A172 (cell line): ENCODE data around the gene OGDH. TPM values are rescaled to one million over a fixed set of nuclear protein-coding genes. Genes with fewer than 3 reads are reported as not detected.
A peak's percentile ranks its signal among the peaks of the same experiment; 100 is the strongest.

Experiments used
- DNase-seq: peaks from one replicate; pipeline ENCODE4 v3.0.0-alpha.2; 2015; ENCODE audit warnings: low spot score
- total RNA-seq: library from RNA; depleted of rRNA; stranded (reverse); fragments of >200 nt; shearing (Covaris generic); gene quantifications from 2 replicates; pipeline ENCODE4 v1.2.3, GENCODE V29; 2014

Gene OGDH
- total RNA-seq, 1 experiment from 2014 or later = 84.1 TPM

- DNase-seq = peak; percentile 97
These were observed 31.6 kb downstream of the OGDH start for GRCh38 chr7:44637788-44638594.

DNA sequence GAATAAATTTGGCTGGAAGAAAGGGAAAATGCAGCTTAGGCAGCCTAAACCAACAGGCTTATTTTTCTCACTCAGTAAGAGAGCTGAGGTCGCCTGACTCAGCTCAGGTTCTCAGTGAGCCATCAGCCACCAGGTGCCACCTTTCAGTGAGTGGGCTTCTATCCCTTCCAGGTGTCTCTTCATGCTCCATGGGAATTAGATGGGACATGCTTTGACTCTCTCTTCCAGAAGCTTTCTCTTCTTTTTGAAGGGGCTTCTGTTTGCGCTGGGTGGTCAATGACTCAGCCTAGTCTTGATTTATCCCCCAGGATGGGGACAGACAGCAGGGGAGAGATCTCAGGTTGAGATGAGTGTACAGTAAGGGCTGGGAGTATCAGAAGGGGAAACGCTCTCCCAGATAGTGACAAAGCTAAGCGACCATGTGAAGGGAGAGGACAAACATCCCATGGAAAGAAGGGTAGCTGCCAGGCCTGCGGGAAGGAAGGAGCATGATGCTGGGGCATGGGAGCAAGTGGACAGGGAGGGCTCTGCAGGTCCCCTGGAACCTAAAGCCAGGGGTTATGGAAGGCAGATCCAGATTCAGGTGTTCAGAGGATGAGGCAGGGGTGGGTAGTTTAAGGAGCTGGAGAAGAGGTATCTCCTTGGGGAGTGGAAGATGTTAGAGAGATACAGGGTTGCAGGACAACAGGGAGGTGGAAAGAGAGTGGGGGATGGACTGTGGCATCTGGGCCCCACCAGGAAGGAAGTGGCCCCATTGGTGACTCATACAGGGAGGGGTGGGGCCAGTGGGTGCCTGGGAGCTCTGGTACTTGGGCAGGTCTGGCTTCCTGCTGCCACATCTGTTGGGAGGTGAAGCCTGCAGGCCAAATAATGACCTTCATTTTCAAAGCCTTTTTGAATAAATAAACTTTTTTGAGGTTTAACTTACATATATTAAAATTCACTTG is 32.5 kb downstream of the OGDH start:
- DNase-seq = peak; percentile 98

DNA sequence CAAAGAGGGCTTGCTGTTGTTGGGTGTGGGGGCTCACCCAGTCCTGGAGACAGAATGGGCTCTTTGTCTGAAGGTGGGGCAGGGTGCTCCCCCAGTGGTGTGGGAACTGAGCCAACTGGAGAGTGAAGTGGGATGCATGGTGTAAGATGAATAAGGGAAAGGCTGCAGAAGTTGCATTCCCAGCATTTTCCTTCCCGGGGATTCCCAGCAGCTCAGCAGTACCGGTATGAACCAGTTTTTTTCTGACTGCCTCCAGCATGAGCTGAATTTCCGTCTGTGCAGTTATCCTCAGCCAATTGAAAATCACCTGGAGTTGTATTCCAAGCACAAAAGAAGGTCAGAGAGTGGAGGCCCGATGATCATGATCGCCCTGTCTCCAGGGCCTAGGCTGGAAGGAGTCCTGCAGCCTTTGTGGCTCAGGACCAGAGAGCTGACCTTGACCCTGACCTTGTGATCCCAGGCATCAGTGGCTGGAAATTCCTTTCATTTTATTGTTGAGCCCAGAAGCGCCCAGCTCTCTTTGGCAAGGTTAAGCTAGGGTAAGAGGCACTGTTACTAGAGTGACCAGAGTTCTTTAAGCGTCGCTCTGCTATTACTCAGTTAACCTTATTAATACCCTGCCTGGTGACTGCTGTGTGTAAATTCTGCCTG is 33.4 kb downstream of the OGDH start:
- peak; percentile 98 for DNase-seq

- DNase-seq = no peak
These were observed 36.8 kb downstream of the OGDH start for GRCh38 chr7:44643206-44643605.

DNA sequence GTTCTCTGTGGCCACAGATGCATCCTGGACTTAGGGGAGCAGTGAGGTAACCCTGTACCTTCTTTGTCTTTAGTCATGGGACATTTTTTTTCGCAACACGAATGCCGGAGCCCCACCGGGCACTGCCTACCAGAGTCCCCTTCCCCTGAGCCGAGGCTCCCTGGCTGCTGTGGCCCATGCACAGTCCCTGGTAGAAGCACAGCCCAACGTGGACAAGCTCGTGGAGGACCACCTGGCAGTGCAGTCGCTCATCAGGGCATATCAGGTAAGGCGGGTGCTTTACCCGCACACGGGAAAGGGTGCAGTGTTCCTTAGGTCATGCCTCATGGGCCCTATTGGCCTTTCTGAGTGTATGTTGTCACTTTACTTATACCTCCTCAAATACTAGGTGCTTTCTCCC is 38.8 kb downstream of the OGDH start:
- DNase-seq = no peak

GRCh38 chr7:44645696-44646095 is 39.3 kb downstream of the OGDH start:
- DNase-seq = no peak

DNA sequence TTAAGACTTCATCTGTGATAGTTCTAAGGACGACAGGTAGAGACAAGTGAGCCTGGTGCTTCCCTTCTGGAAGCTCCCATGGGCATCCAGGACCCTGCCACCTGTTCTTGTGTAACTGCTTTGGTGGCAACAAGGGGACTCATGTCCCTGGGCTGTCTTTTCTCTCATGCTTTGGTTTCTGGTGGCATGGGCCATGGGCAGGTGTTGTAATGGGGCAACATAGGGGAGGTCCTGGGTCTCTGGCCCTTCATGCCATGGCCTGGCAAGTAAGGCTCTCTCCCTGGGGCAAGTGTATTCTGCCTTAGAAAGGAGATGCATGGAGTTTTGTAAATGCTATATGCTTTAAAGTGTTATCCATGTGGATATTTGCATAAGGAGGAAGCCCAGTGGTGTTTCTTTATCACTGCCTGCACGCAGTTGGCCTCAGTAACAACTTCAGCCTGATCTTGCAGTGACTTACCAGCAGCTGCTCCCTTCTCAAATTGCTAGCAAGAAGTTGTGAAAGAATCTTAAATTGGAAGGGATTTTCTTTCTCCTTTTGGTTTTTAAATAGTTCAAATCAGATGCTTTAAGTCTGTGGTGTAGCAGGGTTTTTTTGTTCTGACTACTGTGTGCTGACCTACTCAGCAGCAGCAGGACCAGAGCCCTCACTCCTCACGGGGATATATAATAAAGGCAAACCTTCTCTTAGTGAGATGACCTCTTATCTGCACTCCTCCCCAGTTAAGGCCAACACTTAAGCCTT is 39.9 kb downstream of the OGDH start:
- no peak for DNase-seq

- DNase-seq = no peak
These were observed 40.7 kb downstream of the OGDH start for GRCh38 chr7:44646921-44647636.

- DNase-seq = no peak
These were observed 41.7 kb downstream of the OGDH start for GRCh38 chr7:44647981-44648714.

- no peak for DNase-seq
These were observed 43.8 kb downstream of the OGDH start for GRCh38 chr7:44650242-44650641.

- no peak for DNase-seq
These were observed 44.3 kb downstream of the OGDH start for GRCh38 chr7:44650772-44651171.

DNA sequence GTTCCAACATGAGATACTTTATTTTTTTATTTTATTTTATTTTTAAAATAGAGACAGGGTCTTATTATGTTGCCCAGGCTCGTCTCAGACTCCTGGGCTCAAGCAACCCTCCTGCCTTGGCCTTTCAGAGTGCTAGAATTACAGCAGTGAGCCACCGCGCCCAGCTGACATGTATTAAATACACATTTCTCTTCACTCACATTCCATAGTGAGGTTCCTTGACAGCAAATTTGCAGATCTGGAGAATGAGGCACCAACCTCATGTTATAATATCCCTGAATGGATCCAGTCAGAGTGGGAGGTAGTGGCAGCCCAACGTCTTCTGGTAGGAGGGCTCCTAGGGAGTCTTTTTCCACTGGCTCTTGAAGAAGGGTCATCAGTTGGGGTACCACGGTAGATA is 46.1 kb downstream of the OGDH start:
- DNase-seq = no peak

DNA sequence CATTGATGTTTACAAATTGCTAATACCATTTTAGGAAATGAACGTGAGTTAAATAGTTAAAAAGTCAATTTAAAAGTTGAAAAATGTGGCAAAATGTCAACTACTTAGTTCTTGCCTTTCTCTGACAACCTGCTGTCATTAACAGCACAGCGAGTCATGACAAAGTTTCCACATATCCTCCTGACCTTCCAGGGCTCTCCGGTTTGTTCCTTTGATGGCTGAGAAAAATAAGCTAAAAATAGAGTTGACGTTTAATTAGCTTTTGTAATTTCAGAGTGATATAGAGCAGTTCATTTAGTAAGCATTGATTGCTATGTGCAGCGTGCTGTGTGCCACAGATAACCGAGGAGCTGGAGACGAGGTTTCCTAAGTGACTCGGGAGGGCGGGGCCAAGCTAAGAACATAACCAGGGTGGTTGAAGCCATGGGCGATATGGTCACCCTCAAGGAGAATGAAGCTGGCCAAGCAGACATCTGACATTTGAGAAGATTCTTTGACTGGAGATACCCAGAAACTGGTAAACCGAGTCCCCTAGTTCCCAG is 47.9 kb downstream of the OGDH start:
- DNase-seq = no peak

DNA sequence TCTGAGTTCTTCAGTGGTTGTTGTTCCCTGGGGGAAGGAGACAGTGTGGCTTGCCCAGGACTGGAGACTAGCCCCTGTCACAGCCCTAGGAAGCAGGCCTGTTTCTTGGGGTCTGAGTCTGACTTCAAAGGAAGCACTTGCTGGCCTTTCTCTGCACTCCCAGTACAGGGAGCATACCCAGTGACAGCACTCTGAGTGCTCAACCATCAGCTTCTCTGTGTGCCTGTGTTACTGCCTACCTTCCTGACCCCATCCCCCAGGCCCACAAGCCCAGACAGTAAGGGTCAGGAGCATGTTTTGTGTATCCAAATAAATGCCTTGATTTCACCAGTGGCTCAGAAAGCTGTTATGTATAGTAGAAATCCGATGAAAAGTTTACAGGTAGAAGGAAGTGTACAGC is 48.9 kb downstream of the OGDH start:
- DNase-seq = no peak

DNA sequence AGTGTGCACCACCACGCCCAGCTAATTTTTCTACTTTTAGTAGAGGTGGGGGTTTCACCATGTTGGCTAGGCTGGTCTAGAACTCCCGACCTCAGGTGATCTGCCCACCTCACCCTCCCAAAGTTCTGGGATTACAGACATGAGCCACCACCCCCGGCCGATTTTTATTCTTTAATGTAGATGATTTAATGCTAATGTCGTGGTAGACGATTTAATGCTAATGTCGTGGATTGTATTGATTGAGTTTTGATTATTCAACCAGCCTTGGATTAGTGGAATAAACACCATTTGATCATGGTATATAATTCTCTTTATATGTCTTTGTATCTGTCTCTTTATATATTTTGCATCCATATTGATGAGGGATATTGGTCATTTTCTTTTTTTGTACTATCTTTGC is 52.6 kb downstream of the OGDH start:
- DNase-seq = no peak

GRCh38 chr7:44661233-44661632 is 54.8 kb downstream of the OGDH start:
- DNase-seq = no peak

DNA sequence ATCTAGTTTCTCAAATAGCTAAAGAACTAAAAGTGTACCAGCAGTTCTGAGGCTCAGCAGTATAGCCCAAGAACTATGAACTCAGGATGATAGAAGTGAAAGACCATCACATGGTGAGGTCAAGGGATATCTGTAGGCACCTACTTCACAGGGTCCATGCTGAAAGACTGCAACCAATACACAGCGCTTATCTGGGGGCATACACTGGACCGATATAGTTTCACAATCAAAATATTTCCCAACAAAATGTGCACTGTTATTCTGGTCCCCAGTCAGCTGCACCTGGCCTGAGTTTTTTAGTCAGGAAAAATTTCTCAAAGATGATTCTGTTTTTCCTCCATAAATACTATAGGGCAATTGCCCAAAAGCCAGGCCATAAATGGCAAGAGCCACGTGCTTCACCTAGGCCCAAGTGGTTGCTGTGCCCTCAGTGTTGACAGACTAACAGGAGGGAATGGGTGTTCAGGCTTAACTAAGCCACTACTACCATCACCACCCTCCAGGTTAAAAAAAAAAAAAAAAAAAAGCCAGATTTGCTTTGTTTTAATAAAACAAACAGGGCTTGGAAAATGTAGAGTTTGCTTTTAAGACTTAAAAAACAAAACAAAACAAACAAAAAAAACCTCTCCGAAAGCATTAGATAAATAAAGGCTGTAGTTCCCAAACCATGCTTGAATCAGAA is 58.5 kb downstream of the OGDH start:
- DNase-seq = no peak

DNA sequence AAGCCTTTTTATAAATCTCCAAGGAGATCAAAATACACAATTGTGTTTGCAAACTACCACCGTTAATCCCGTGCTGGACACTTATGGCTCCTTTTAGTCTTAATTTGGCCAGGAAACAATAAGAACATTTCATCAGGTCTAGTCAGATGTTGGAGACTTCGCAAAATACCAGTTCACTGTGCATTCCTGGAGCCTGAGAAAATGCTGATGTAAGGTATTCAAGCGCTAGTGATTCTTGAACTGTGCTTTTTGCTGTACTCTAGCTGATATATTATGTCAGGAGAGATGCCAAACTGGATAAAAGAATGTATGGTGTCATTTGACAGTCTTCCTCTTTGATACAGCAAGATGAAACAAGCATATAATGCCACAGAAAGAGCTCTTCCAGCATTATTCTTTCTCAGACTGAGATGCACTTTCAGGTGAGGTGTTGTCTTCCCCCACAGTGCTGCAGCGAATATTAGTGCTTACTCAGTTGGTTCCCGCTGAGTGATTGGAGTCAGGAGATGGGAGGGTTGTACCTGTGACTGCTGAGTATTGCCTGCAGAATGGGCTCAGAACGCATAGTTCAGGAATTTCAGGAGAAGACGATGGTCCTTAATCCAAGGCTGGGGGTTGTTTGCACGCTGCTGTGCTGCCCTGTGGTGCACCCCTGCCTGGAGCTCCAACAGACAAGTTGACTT is 59.2 kb downstream of the OGDH start:
- peak; percentile 57 for DNase-seq

GRCh38 chr7:44666566-44666965 is 60.1 kb downstream of the OGDH start:
- DNase-seq = no peak
